ENCODE measurements around the gene IMMP2L. TPM values are rescaled to one million over a fixed set of nuclear protein-coding genes. Genes with fewer than 3 reads are reported as not detected.
A peak's percentile ranks its signal among the peaks of the same experiment; 100 is the strongest.

The IMMP2L gene
- total and polyA plus RNA-seq, 2 experiments from 2014 or later = 10.1 to 10.4 TPM

- Histone ChIP-seq H2AFZ (no peak overlapping the region), H3K27me3 (replicated peaks; ENCODE audit: insufficient read depth) (no peaks in the 10 kb centered on the region), H3K4me3 (no peak overlapping the region), H3K4me2 (ENCODE audit: unreplicated experiment) (no peak overlapping the region), H3K9ac (no peak overlapping the region), H4K20me1 (ENCODE audit: insufficient read depth) (no peaks in the 10 kb centered on the region), H3K27ac (no peak overlapping the region), H3K79me2 (ENCODE audit: insufficient read depth) (no peaks in the 10 kb centered on the region), H3K9me3 (ENCODE audit: low read depth) (no peaks in the 10 kb centered on the region), H3K9me2 (ENCODE audit: insufficient read depth) (no peaks in the 10 kb centered on the region), H3K4me1 (ENCODE audit: insufficient read depth) (peaks cover 16% of the 10 kb centered on the region), H3F3A (ENCODE audit: insufficient read depth) (peaks cover 7% of the 10 kb centered on the region; the same call in 1 of the 2 replicates), H3K36me3 (ENCODE audit: low read depth) (no peaks in the 10 kb centered on the region)
- TF ChIP-seq EZH2phosphoT487 (IDR thresholded peaks at IDR 0.05; ENCODE audit: insufficient read depth, low read depth) (no peak), EZH2 (IDR thresholded peaks at IDR 0.05; ENCODE audit: insufficient read depth, poor library complexity, severe bottlenecking) (no peak)
- WGBS, 2 experiments (ENCODE audit: low coverage in 1 of 2, low lambda C conversion rate in 2 of 2, missing lambda C conversion rate in 2 of 2) = 71 to 83% methylated on average over 2 of the region's 2 CpGs
- no peak for DNase-seq
- in situ Hi-C loops (cut with MboI) = no loop called here
Observed at GRCh38 chr7:111433426-111433825, 128.9 kb downstream of the IMMP2L start.

- Histone ChIP-seq H3F3A (ENCODE audit: insufficient read depth) (no peaks in the 10 kb centered on the region), H3K4me2 (ENCODE audit: unreplicated experiment) (peak overlapping the region; percentile 10), H3K9me3 (ENCODE audit: low read depth) (no peaks in the 10 kb centered on the region), H3K27ac (peak overlapping the region; percentile 15; the same call in 1 of the 2 replicates), H3K79me2 (ENCODE audit: insufficient read depth) (no peaks in the 10 kb centered on the region), H4K20me1 (ENCODE audit: insufficient read depth) (no peaks in the 10 kb centered on the region), H3K9ac (no peak overlapping the region), H3K4me3 (no peak overlapping the region), H3K27me3 (replicated peaks; ENCODE audit: insufficient read depth) (no peaks in the 10 kb centered on the region), H3K36me3 (ENCODE audit: low read depth) (no peaks in the 10 kb centered on the region), H3K4me1 (ENCODE audit: insufficient read depth) (peaks cover 17% of the 10 kb centered on the region), H2AFZ (no peak overlapping the region), H3K9me2 (ENCODE audit: insufficient read depth) (no peaks in the 10 kb centered on the region)
- peak; percentile 49 for DNase-seq
- in situ Hi-C loops (cut with MboI) = no loop called here
- TF ChIP-seq EZH2 (IDR thresholded peaks at IDR 0.05; ENCODE audit: insufficient read depth, poor library complexity, severe bottlenecking) (no peak), EZH2phosphoT487 (IDR thresholded peaks at IDR 0.05; ENCODE audit: insufficient read depth, low read depth) (no peak)
Observed at GRCh38 chr7:111429781-111430180, 132.5 kb downstream of the IMMP2L start.

- Histone ChIP-seq H3F3A (ENCODE audit: insufficient read depth) (no peaks in the 10 kb centered on the region), H3K4me3 (no peak overlapping the region), H2AFZ (no peak overlapping the region), H3K27me3 (replicated peaks; ENCODE audit: insufficient read depth) (no peaks in the 10 kb centered on the region), H3K4me1 (ENCODE audit: insufficient read depth) (peaks cover 20% of the 10 kb centered on the region), H4K20me1 (ENCODE audit: insufficient read depth) (no peaks in the 10 kb centered on the region), H3K36me3 (ENCODE audit: low read depth) (no peaks in the 10 kb centered on the region), H3K27ac (no peak overlapping the region), H3K79me2 (ENCODE audit: insufficient read depth) (no peaks in the 10 kb centered on the region), H3K4me2 (ENCODE audit: unreplicated experiment) (peak overlapping the region; percentile 33), H3K9ac (no peak overlapping the region), H3K9me2 (ENCODE audit: insufficient read depth) (no peaks in the 10 kb centered on the region), H3K9me3 (ENCODE audit: low read depth) (no peaks in the 10 kb centered on the region)
- TF ChIP-seq EZH2phosphoT487 (IDR thresholded peaks at IDR 0.05; ENCODE audit: insufficient read depth, low read depth) (no peak), EZH2 (IDR thresholded peaks at IDR 0.05; ENCODE audit: insufficient read depth, poor library complexity, severe bottlenecking) (no peak)
- peak; percentile 65 for DNase-seq
- in situ Hi-C loops (cut with MboI) = no loop called here
Observed at GRCh38 chr7:111424768-111425167, 137.5 kb downstream of the IMMP2L start.

- DNase-seq = no peak
- peaks cover 9% of the 10 kb centered on the region; the same call in 1 of the 2 replicates for H3F3A ChIP-seq (ENCODE audit: insufficient read depth)
- no peaks in the 10 kb centered on the region for H3K27me3 ChIP-seq (replicated peaks; ENCODE audit: insufficient read depth)
- H3K27ac ChIP-seq = no peak overlapping the region
- TF ChIP-seq EZH2 (IDR thresholded peaks at IDR 0.05; ENCODE audit: insufficient read depth, poor library complexity, severe bottlenecking) (no peak), EZH2phosphoT487 (IDR thresholded peaks at IDR 0.05; ENCODE audit: insufficient read depth, low read depth) (no peak)
- peaks cover 16% of the 10 kb centered on the region for H3K4me1 ChIP-seq (ENCODE audit: insufficient read depth)
- no peaks in the 10 kb centered on the region for H4K20me1 ChIP-seq (ENCODE audit: insufficient read depth)
- no peaks in the 10 kb centered on the region for H3K9me2 ChIP-seq (ENCODE audit: insufficient read depth)
- H3K4me2 ChIP-seq (ENCODE audit: unreplicated experiment) = no peak overlapping the region
- no peaks in the 10 kb centered on the region for H3K9me3 ChIP-seq (ENCODE audit: low read depth)
- no peaks in the 10 kb centered on the region for H3K79me2 ChIP-seq (ENCODE audit: insufficient read depth)
- no peak overlapping the region for H2AFZ ChIP-seq
- no peaks in the 10 kb centered on the region for H3K36me3 ChIP-seq (ENCODE audit: low read depth)
- in situ Hi-C loops (cut with MboI) = no loop called here
- no peak overlapping the region for H3K9ac ChIP-seq
- H3K4me3 ChIP-seq = no peak overlapping the region
Observed at GRCh38 chr7:111414374-111414773, 147.9 kb downstream of the IMMP2L start.

- WGBS, 2 experiments (ENCODE audit: low coverage in 1 of 2, low lambda C conversion rate in 2 of 2, missing lambda C conversion rate in 2 of 2) = 94 to 98% methylated on average over 3 of the region's 3 CpGs
Observed at GRCh38 chr7:111413739-111414138, 148.6 kb downstream of the IMMP2L start.

More at GRCh38 chr7:111413739-111414138, 148.6 kb downstream of the IMMP2L start:
- TF ChIP-seq EZH2phosphoT487 (IDR thresholded peaks at IDR 0.05; ENCODE audit: insufficient read depth, low read depth) = no peak
- no peak for TF ChIP-seq EZH2 (IDR thresholded peaks at IDR 0.05; ENCODE audit: insufficient read depth, poor library complexity, severe bottlenecking)
- H3K4me1 ChIP-seq (ENCODE audit: insufficient read depth) = peaks cover 20% of the 10 kb centered on the region
- no peaks in the 10 kb centered on the region for H3K27me3 ChIP-seq (replicated peaks; ENCODE audit: insufficient read depth)
- no peaks in the 10 kb centered on the region for H3K36me3 ChIP-seq (ENCODE audit: low read depth)
- no peak overlapping the region for H3K27ac ChIP-seq
- peaks cover 9% of the 10 kb centered on the region; the same call in 1 of the 2 replicates for H3F3A ChIP-seq (ENCODE audit: insufficient read depth)
- H3K4me2 ChIP-seq (ENCODE audit: unreplicated experiment) = no peak overlapping the region
- H3K79me2 ChIP-seq (ENCODE audit: insufficient read depth) = no peaks in the 10 kb centered on the region
- no peaks in the 10 kb centered on the region for H3K9me2 ChIP-seq (ENCODE audit: insufficient read depth)
- DNase-seq = no peak
- no peaks in the 10 kb centered on the region for H4K20me1 ChIP-seq (ENCODE audit: insufficient read depth)
- H3K4me3 ChIP-seq = no peak overlapping the region
- H3K9ac ChIP-seq = no peak overlapping the region
- no peaks in the 10 kb centered on the region for H3K9me3 ChIP-seq (ENCODE audit: low read depth)
- in situ Hi-C loops (cut with MboI) = no loop called here
- no peak overlapping the region for H2AFZ ChIP-seq

Measured in GM23248 (cell line).